ENCODE measurements around the gene TDRD12. TPM values are rescaled to one million over a fixed set of nuclear protein-coding genes. Genes with fewer than 3 reads are reported as not detected.

Gene TDRD12
- total RNA-seq, 1 experiment from 2014 or later, result 0.33 TPM

DNA sequence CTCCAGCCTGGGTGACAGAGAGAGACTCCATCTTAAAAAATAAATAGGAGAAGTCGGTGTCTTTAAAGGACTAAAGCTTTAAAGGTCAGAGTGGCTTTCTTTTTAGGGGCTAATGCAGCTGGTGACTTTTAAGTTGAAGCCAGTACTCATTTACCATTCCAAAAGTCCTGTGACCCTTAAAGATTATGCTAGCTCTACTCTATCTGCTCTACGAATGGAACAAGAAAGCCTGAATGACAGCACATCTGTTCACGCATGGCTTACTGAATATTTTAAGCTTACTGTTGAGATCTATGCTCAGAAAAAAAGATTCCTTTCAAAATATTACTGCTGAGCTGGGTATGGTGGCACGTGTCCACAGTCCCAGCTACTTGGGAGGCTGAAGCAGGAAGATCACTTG lies 16.4 kb downstream of the TDRD12 start:
- no peak for ATAC-seq
- DNase-seq (ENCODE audit: low read depth, low spot score), result no peak
- in situ Hi-C loops (cut with HindIII; ENCODE audit: low pct_unique_long_range_greater_than_20kb, low sequenced_read_pairs) (no loop called here), intact Hi-C loops (cut with micrococcal nuclease; ENCODE audit: unreplicated experiment) (no loop called here)
- Histone ChIP-seq H3K4me1 (ENCODE audit: control insufficient read depth, insufficient read depth, low read length) (no peaks in the 10 kb centered on the region), H3K4me3 (ENCODE audit: low read depth in 2 of 2, low read length in 2 of 2) (no peak overlapping the region), H3K36me3 (ENCODE audit: control insufficient read depth, insufficient read depth, low read length) (no peaks in the 10 kb centered on the region), H3K9me3 (ENCODE audit: control insufficient read depth, insufficient read depth, low read depth, low read length) (no peaks in the 10 kb centered on the region), H3K27ac (ENCODE audit: low read length) (no peak overlapping the region), H3K27me3 (ENCODE audit: control insufficient read depth, insufficient read depth, low read length) (no peaks in the 10 kb centered on the region)
- BruUV-seq (replicated peaks), result no TSS peak
- no peak for TF ChIP-seq POLR2AphosphoS5 (IDR thresholded peaks at IDR 0.05; ENCODE audit: low read depth, low read length)
- TF ChIP-seq, protein P1, sequence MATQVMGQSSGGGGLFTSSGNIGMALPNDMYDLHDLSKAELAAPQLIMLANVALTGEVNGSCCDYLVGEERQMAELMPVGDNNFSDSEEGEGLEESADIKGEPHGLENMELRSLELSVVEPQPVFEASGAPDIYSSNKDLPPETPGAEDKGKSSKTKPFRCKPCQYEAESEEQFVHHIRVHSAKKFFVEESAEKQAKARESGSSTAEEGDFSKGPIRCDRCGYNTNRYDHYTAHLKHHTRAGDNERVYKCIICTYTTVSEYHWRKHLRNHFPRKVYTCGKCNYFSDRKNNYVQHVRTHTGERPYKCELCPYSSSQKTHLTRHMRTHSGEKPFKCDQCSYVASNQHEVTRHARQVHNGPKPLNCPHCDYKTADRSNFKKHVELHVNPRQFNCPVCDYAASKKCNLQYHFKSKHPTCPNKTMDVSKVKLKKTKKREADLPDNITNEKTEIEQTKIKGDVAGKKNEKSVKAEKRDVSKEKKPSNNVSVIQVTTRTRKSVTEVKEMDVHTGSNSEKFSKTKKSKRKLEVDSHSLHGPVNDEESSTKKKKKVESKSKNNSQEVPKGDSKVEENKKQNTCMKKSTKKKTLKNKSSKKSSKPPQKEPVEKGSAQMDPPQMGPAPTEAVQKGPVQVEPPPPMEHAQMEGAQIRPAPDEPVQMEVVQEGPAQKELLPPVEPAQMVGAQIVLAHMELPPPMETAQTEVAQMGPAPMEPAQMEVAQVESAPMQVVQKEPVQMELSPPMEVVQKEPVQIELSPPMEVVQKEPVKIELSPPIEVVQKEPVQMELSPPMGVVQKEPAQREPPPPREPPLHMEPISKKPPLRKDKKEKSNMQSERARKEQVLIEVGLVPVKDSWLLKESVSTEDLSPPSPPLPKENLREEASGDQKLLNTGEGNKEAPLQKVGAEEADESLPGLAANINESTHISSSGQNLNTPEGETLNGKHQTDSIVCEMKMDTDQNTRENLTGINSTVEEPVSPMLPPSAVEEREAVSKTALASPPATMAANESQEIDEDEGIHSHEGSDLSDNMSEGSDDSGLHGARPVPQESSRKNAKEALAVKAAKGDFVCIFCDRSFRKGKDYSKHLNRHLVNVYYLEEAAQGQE (IDR thresholded peaks at IDR 0.05; ENCODE audit: insufficient read depth in 1 of 2, low read depth in 2 of 2, low read length in 1 of 2), result no peak
- TF ChIP-seq, protein P2, sequence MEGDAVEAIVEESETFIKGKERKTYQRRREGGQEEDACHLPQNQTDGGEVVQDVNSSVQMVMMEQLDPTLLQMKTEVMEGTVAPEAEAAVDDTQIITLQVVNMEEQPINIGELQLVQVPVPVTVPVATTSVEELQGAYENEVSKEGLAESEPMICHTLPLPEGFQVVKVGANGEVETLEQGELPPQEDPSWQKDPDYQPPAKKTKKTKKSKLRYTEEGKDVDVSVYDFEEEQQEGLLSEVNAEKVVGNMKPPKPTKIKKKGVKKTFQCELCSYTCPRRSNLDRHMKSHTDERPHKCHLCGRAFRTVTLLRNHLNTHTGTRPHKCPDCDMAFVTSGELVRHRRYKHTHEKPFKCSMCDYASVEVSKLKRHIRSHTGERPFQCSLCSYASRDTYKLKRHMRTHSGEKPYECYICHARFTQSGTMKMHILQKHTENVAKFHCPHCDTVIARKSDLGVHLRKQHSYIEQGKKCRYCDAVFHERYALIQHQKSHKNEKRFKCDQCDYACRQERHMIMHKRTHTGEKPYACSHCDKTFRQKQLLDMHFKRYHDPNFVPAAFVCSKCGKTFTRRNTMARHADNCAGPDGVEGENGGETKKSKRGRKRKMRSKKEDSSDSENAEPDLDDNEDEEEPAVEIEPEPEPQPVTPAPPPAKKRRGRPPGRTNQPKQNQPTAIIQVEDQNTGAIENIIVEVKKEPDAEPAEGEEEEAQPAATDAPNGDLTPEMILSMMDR (IDR thresholded peaks at IDR 0.05), result no peak
- no peak for TF ChIP-seq SIN3A (IDR thresholded peaks at IDR 0.05; ENCODE audit: borderline replicate concordance, insufficient read depth, low read depth, low read length)
- no peak for TF ChIP-seq TCF7L2 (IDR thresholded peaks at IDR 0.05; ENCODE audit: low read depth, low read length)
- ChIA-PET POLR2A (interaction anchor here (0.5 kb wide), 1 partner anchor 45 kb away, joined by 3 read pairs; the partner anchor contains the start of gene NUDT19), CTCF (no interaction called here)

GRCh38 chr19:32743021-32743420 lies 23.5 kb downstream of the TDRD12 start:
- no peak for DNase-seq (ENCODE audit: low read depth, low spot score)
- Histone ChIP-seq H3K27me3 (ENCODE audit: control insufficient read depth, insufficient read depth, low read length) (peaks cover 4% of the 10 kb centered on the region; the same call in 1 of the 2 replicates), H3K4me3 (ENCODE audit: low read depth in 2 of 2, low read length in 2 of 2) (no peak overlapping the region), H3K4me1 (ENCODE audit: control insufficient read depth, insufficient read depth, low read length) (no peaks in the 10 kb centered on the region), H3K36me3 (ENCODE audit: control insufficient read depth, insufficient read depth, low read length) (no peaks in the 10 kb centered on the region), H3K9me3 (ENCODE audit: control insufficient read depth, insufficient read depth, low read depth, low read length) (no peaks in the 10 kb centered on the region), H3K27ac (ENCODE audit: low read length) (no peak overlapping the region)
- BruUV-seq (replicated peaks), result no TSS peak
- ChIA-PET POLR2A (interaction anchor here (0.6 kb wide), 1 partner anchor 666 kb away, joined by 3 read pairs; no protein-coding TSS in a partner anchor), CTCF (no interaction called here)
- in situ Hi-C loops (cut with HindIII; ENCODE audit: low pct_unique_long_range_greater_than_20kb, low sequenced_read_pairs) (no loop called here), intact Hi-C loops (cut with micrococcal nuclease; ENCODE audit: unreplicated experiment) (no loop called here)
- no peak for ATAC-seq
- TF ChIP-seq POLR2AphosphoS5 (IDR thresholded peaks at IDR 0.05; ENCODE audit: low read depth, low read length), result no peak
- no peak for TF ChIP-seq SIN3A (IDR thresholded peaks at IDR 0.05; ENCODE audit: borderline replicate concordance, insufficient read depth, low read depth, low read length)
- TF ChIP-seq, protein P1 (IDR thresholded peaks at IDR 0.05; ENCODE audit: insufficient read depth in 1 of 2, low read depth in 2 of 2, low read length in 1 of 2), result no peak
- TF ChIP-seq, protein P2 (IDR thresholded peaks at IDR 0.05), result no peak
- no peak for TF ChIP-seq TCF7L2 (IDR thresholded peaks at IDR 0.05; ENCODE audit: low read depth, low read length)

All from Panc1 (cell line).